ENCODE results near the gene SPDYE17. TPM values are rescaled to one million over a fixed set of nuclear protein-coding genes. Genes with fewer than 3 reads are reported as not detected.
"Not testable (repeated sequence)": the region's sequence is repeated elsewhere in the genome, so short reads cannot be mapped to it uniquely, and the experiment has no call there.

The SPDYE17 gene
- total and polyA plus RNA-seq, 2 of the 8 experiments (the other 6 are each of a cell fraction or from before 2014, with no cell fraction given), result not detected

DNA sequence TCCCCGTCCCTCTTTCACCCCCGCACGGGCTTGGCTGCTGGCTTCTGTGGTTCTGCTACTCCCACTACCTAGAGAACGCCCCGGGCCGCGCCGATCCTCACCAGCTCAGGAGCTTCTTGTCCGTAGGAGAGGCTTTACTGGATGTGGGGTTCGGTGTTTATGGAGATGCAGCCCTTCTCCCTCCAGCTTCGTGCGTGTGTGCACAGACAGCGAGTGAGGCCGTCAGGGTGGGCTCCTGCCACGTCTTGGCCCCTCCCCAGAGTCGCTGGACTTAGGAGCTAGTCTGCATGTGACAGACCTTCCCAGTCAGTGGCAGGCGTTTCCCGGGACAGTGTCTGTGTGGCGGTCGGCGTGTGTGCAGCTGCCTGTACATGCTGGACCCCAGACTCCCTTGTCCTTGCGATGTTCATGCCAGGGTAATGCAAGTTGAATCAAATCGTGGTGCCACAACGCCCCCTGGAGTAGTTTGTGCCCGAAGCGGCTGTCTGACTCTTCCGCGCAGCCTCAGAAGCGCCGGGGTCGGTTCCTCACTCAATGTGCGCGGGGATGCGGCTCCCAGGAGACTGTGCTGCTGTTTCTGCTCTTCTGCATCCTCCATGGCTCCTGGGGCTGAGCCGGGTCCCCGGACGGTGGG is 32.6 kb downstream of the SPDYE17 start:
- H3K4ac ChIP-seq (replicated peaks; ENCODE audit: insufficient read length, low read depth, low read length), result not testable (repeated sequence)

More for the DNA sequence above, 32.6 kb downstream of the SPDYE17 start:
- H3K4me3 ChIP-seq (ENCODE audit: extremely low read depth in 1 of 4, insufficient read depth in 2 of 4, low read depth in 3 of 4, low read length in 4 of 4); H3K27me3 ChIP-seq (replicated peaks in 1 of 4; ENCODE audit: control insufficient read depth in 3 of 4, extremely low read depth in 1 of 4, insufficient read depth in 3 of 4, low read length in 3 of 4); H3K4me1 ChIP-seq (replicated peaks in 1 of 4; ENCODE audit: control insufficient read depth in 3 of 4, insufficient read depth in 4 of 4, low read length in 3 of 4); POLR2A ChIA-PET (ENCODE audit: partially characterized antibody); H3K79me1 ChIP-seq (ENCODE audit: low read depth, low read length); H3K14ac ChIP-seq (ENCODE audit: insufficient read length); H2BK15ac ChIP-seq (ENCODE audit: low read length); H2BK120ac ChIP-seq (replicated peaks; ENCODE audit: low read depth, low read length); H4K5ac ChIP-seq (ENCODE audit: insufficient read length, low read depth, low read length); H2BK12ac ChIP-seq (ENCODE audit: low read depth, low read length); H4K91ac ChIP-seq (replicated peaks; ENCODE audit: insufficient read length, low read length); H3K9me3 ChIP-seq (ENCODE audit: insufficient read depth in 2 of 2, low read depth in 1 of 2, low read length in 1 of 2); H4K8ac ChIP-seq (ENCODE audit: extremely low read depth, insufficient read depth, low read length); H3K18ac ChIP-seq (ENCODE audit: extremely low read depth, low read length); H2AFZ ChIP-seq (ENCODE audit: low read length); H3K9ac ChIP-seq (replicated peaks in 1 of 4; ENCODE audit: extremely low read depth in 1 of 4, low read depth in 3 of 4, low read length in 3 of 4); H3K56ac ChIP-seq (replicated peaks; ENCODE audit: insufficient read length, low read depth, low read length); H3K36me3 ChIP-seq (ENCODE audit: control insufficient read depth in 2 of 4, insufficient read depth in 4 of 4, low read length in 3 of 4); CTCF ChIA-PET (ENCODE audit: partially characterized antibody); H2BK5ac ChIP-seq (ENCODE audit: low read depth, low read length); H2BK20ac ChIP-seq (ENCODE audit: low read length); H3K79me2 ChIP-seq (ENCODE audit: control insufficient read depth in 1 of 2, insufficient read depth in 2 of 2, low read length in 2 of 2); H3K23ac ChIP-seq (ENCODE audit: insufficient read length); H2AK5ac ChIP-seq (ENCODE audit: low read depth, low read length); H3K27ac ChIP-seq (ENCODE audit: low read depth, low read length); H3K4me2 ChIP-seq (ENCODE audit: insufficient read depth in 1 of 2, low read depth in 2 of 2, low read length in 2 of 2): not testable (repeated sequence)
- DNase-seq (ENCODE audit: low read depth in 1 of 2, low spot score in 2 of 2), result peak in 1 of 2 experiments; percentile 47
- peak; percentile 78 for FAIRE-seq
- peak; percentile 1 to 4; a peak in 1 of 4 replicates for TF ChIP-seq RAD21 (IDR thresholded peaks at IDR 0.05 in 1 of 2, conservative IDR thresholded peaks at IDR 0.05 in 1 of 2; ENCODE audit: low read depth in 2 of 2, low read length in 2 of 2)
- 87% methylated on average over 12 of the region's 37 CpGs; no CpG with 5 or more reads in 1 of the 2 experiments for WGBS, 2 experiments (ENCODE audit: extremely low coverage in 1 of 2, insufficient coverage in 1 of 2, insufficient read length in 1 of 2, insufficient replicate concordance in 2 of 2, low coverage in 1 of 2, low lambda C conversion rate in 2 of 2, missing lambda C conversion rate in 1 of 2)
- H4K20me1 ChIP-seq (replicated peaks in 1 of 2; ENCODE audit: control insufficient read depth in 1 of 2, insufficient read depth in 2 of 2, low read length in 2 of 2), result peaks cover 0 to 13% of the 10 kb centered on the region in 2 experiments
- peaks cover 20% of the 10 kb centered on the region; the same call in 1 of the 2 replicates for H3K23me2 ChIP-seq (ENCODE audit: low read depth, low read length)

Data from H1 (cell line).